Nephron (organoid): ENCODE results near the gene UBE2R2.
"Not testable (repeated sequence)": the region's sequence is repeated elsewhere in the genome, so short reads cannot be mapped to it uniquely, and the experiment has no call there.

Experiments used
- H3K27ac Mint-ChIP-seq, 3 experiments: 2 replicates each; pipeline ENCODE4 v1.8.0; 2020; ENCODE audit warnings: mixed read lengths in 3 of 3, mild to moderate bottlenecking in 2 of 3, moderate library complexity in 1 of 3
- H3K27me3 Mint-ChIP-seq: 2 replicates; pipeline ENCODE4 v1.8.0; 2021; ENCODE audit warnings: low read depth, mild to moderate bottlenecking, moderate library complexity, mixed read lengths
- H3K36me3 Mint-ChIP-seq: 2 replicates; pipeline ENCODE4 v1.8.0; 2020; ENCODE audit warnings: low read depth, mixed read lengths
- H3K4me1 Mint-ChIP-seq: 2 replicates; pipeline ENCODE4 v1.8.0; 2020; ENCODE audit warnings: mixed read lengths
- H3K4me3 Mint-ChIP-seq, 3 experiments: 2 replicates each; pipeline ENCODE4 v1.8.0; 2020; ENCODE audit warnings: mild to moderate bottlenecking in 3 of 3, mixed read lengths in 3 of 3, moderate library complexity in 2 of 3
- H3K9me3 Mint-ChIP-seq: 2 replicates; pipeline ENCODE4 v1.8.0; 2020; ENCODE audit warnings: mixed read lengths
- TF ChIP-seq, protein P1 (sequence below), 3 experiments: fragments of 200-600 bp; sonication (generic); IDR thresholded peaks; one replicate each; pipeline ENCODE4 v1.5.0; 2021; ENCODE audit warnings: antibody characterized with exemption in 3 of 3; ENCODE audit not compliant: unreplicated experiment in 3 of 3

Gene UBE2R2

DNA sequence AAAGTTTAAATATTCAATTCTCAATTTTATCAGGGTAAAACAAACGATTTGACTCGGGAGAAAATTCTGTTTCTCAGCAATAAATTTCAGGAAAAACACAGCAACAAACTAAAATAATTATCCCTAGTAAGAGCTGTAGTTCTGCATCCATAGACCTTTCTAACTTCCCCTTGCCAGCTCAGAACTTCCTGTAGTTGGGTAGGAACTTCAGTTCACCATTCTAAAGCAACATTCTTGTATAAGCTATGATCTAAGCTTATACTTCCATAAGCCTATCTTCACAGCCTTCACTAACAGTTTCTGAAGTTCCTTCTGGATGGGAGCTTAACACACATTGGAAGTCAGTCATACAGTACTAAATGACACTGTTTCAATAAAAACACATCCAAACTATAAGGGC lies 135.1 kb downstream of the UBE2R2 start:
- H3K9me3 Mint-ChIP-seq: no peaks in the 10 kb centered on the region
- no peaks in the 10 kb centered on the region for H3K4me1 Mint-ChIP-seq
- no peak overlapping the region for H3K27ac Mint-ChIP-seq
- H3K27me3 Mint-ChIP-seq: no peaks in the 10 kb centered on the region
- TF ChIP-seq, protein P1, sequence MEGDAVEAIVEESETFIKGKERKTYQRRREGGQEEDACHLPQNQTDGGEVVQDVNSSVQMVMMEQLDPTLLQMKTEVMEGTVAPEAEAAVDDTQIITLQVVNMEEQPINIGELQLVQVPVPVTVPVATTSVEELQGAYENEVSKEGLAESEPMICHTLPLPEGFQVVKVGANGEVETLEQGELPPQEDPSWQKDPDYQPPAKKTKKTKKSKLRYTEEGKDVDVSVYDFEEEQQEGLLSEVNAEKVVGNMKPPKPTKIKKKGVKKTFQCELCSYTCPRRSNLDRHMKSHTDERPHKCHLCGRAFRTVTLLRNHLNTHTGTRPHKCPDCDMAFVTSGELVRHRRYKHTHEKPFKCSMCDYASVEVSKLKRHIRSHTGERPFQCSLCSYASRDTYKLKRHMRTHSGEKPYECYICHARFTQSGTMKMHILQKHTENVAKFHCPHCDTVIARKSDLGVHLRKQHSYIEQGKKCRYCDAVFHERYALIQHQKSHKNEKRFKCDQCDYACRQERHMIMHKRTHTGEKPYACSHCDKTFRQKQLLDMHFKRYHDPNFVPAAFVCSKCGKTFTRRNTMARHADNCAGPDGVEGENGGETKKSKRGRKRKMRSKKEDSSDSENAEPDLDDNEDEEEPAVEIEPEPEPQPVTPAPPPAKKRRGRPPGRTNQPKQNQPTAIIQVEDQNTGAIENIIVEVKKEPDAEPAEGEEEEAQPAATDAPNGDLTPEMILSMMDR (IDR thresholded peaks at IDR 0.05; ENCODE audit: unreplicated experiment in 3 of 3): no peak
- H3K4me3 Mint-ChIP-seq: no peak overlapping the region
- peaks cover 68% of the 10 kb centered on the region for H3K36me3 Mint-ChIP-seq

DNA sequence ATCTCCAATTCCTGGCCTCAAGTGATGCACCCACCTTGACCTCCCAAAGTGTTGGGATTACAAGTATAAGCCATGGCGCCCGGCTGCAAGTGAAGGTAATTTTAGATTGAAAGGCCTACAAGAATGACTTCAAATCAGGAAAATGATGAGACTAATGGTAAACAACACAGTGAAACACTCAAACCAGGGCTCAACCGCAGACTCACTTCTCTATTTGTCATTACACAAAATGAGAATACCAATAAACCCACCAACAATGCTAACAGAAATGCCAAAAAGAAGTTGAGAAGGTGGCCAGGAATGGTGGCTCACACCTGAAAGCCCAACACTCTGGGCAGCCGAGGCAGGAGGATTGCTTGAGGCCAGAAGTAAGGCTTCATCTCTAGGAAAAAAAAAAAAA lies 139.6 kb downstream of the UBE2R2 start:
- Mint-ChIP-seq H3K4me1 (no peaks in the 10 kb centered on the region), H3K9me3 (no peaks in the 10 kb centered on the region), H3K36me3 (peaks cover 62% of the 10 kb centered on the region), H3K4me3 (no peak overlapping the region), H3K27me3 (no peaks in the 10 kb centered on the region), H3K27ac (no peak overlapping the region)
- TF ChIP-seq, protein P1 (IDR thresholded peaks at IDR 0.05; ENCODE audit: unreplicated experiment in 3 of 3): no peak

DNA sequence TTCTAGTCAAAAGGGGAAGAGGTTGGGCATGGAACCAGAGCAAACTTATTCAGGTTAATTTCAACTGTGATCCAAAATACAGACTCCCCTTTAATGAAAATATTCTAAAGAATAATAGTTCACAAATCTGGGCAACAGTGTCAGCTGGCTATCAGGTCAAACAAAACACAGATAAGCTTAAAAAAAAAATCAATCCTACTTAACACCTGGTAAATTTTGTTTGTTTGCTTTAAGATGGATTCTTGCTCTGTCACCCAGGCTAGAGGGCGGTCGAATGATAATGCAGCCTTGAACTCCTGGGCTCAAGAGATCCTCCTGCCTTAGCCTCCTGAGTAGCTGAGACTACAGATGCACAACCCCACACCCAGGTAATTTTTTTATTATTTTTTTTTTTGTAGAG lies 142.8 kb downstream of the UBE2R2 start:
- Mint-ChIP-seq H3K4me1 (no peaks in the 10 kb centered on the region), H3K27me3 (no peaks in the 10 kb centered on the region), H3K36me3 (peaks cover 44% of the 10 kb centered on the region), H3K4me3 (no peak overlapping the region), H3K27ac (no peak overlapping the region), H3K9me3 (no peaks in the 10 kb centered on the region)
- TF ChIP-seq, protein P1 (IDR thresholded peaks at IDR 0.05; ENCODE audit: unreplicated experiment in 3 of 3): no peak

DNA sequence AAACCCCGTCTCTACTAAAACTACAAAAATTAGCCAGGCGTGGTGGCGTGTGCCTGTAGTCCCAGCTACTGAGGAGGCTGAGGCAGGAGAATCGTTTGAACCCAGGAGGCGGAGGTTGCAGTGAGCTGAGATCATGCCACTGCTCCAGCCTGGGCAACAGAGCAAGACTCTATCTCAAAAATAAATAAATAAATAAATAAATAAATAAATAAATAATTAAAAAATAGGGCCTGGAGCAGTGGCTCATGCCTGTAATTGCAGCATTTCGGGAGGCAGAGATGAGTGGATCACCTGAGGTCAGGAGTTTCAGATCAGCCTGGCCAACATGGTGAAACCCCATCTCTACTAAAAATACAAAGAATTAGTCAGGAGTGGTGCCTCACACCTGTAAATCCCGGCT lies 145.5 kb downstream of the UBE2R2 start:
- not testable (repeated sequence) for H3K27me3 Mint-ChIP-seq, H3K27ac Mint-ChIP-seq, H3K4me3 Mint-ChIP-seq, H3K4me1 Mint-ChIP-seq, H3K9me3 Mint-ChIP-seq
- peaks cover 38% of the 10 kb centered on the region for H3K36me3 Mint-ChIP-seq

DNA sequence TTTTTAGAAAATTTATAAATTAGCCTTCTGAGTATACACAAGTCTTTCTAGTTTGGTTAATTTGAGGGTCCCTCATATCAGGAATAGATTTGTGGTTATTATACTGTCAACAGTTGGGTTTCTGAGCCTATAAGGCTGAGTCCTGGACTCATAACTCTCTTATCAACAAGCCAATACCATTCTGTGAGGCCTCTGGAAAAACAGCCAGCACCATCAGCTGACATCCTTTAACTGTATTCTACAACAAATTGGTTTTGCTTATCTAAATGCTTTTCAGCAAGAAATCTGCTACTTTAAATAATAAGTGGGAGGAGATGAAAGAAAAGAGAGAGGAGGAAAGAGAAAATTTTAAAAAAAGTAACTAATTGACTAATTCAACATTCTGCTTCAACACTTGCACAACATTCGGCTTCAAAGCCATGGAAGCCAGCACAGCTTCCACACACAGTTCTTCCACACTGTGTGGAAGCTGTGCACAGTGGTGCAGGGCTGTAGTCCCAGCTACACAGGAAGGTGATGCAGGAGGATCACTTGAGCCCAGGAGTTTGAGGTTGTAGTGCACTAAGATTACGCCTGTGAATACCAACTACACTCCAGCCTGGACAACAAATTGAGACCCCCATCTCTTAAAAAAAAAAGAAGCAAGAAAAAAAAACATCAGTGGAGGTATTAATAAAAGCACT lies 147.3 kb downstream of the UBE2R2 start:
- no peaks in the 10 kb centered on the region for H3K9me3 Mint-ChIP-seq
- H3K36me3 Mint-ChIP-seq: peaks cover 42% of the 10 kb centered on the region
- no peak overlapping the region for H3K4me3 Mint-ChIP-seq
- no peaks in the 10 kb centered on the region for H3K4me1 Mint-ChIP-seq
- H3K27ac Mint-ChIP-seq: no peak overlapping the region
- no peaks in the 10 kb centered on the region for H3K27me3 Mint-ChIP-seq
- TF ChIP-seq, protein P1 (IDR thresholded peaks at IDR 0.05; ENCODE audit: unreplicated experiment in 3 of 3): no peak
